HepG2 (cell line): ENCODE results near the gene PHIP. TPM values are rescaled to one million over a fixed set of nuclear protein-coding genes. Genes with fewer than 3 reads are reported as not detected.
A peak's percentile ranks its signal among the peaks of the same experiment; 100 is the strongest.

Experiments used
- FOSL2 ChIP-seq: sonication (generic); formaldehyde crosslinking; IDR thresholded peaks from 2 replicates; pipeline ENCODE4 v1.4.0; 2020; ENCODE audit warnings: missing genetic modification reagents
- FOXA1 ChIP-seq, 2 experiments: fragments of 450-650 bp in 1 of 2; sonication (generic) in 1 of 2; formaldehyde crosslinking in 1 of 2; IDR thresholded peaks; 2 replicates each; pipeline versions ENCODE4 v1.4.0 to v1.6.1; 2016 to 2020; ENCODE audit warnings: missing genetic modification reagents in 1 of 2
- GMEB2 ChIP-seq: IDR thresholded peaks from 2 replicates; pipeline ENCODE4 v1.6.1; 2016; ENCODE audit warnings: missing biosample characterization, missing genetic modification reagents, low read depth
- GPBP1L1 ChIP-seq: sonication (generic); formaldehyde crosslinking; IDR thresholded peaks from 2 replicates; pipeline ENCODE4 v1.5.0; 2020; ENCODE audit warnings: mild to moderate bottlenecking, missing genetic modification reagents
- JDP2 ChIP-seq: sonication (generic); formaldehyde crosslinking; IDR thresholded peaks from 2 replicates; pipeline ENCODE4 v1.8.1; 2022; ENCODE audit warnings: missing genetic modification reagents, borderline replicate concordance
- KLF15 ChIP-seq: sonication (generic); formaldehyde crosslinking; IDR thresholded peaks from 2 replicates; pipeline ENCODE4 v1.8.1; 2023; ENCODE audit warnings: borderline replicate concordance, mild to moderate bottlenecking, inconsistent platforms, missing genetic modification reagents, mixed read lengths
- REL ChIP-seq: sonication (generic); formaldehyde crosslinking; conservative IDR thresholded peaks from 2 replicates; pipeline ENCODE4 v1.8.0; 2022; ENCODE audit warnings: mild to moderate bottlenecking, missing genetic modification reagents, moderate library complexity
- RNF219 ChIP-seq: sonication (generic); formaldehyde crosslinking; IDR thresholded peaks from 2 replicates; pipeline ENCODE4 v1.5.0; 2020; ENCODE audit warnings: mild to moderate bottlenecking, missing genetic modification reagents
- STAT6 ChIP-seq: sonication (generic); formaldehyde crosslinking; IDR thresholded peaks from 2 replicates; pipeline ENCODE4 v1.4.0; 2020; ENCODE audit warnings: missing genetic modification reagents, mild to moderate bottlenecking, borderline replicate concordance
- TFAP4 ChIP-seq: sonication (generic); IDR thresholded peaks from 2 replicates; pipeline ENCODE4 v1.6.1; 2016; ENCODE audit warnings: low read depth, borderline replicate concordance
- ZBTB44 ChIP-seq: sonication (generic); formaldehyde crosslinking; IDR thresholded peaks from 2 replicates; pipeline ENCODE4 v1.4.0; 2020; ENCODE audit warnings: missing genetic modification reagents
- ZFP36L1 ChIP-seq: sonication (generic); formaldehyde crosslinking; IDR thresholded peaks from 2 replicates; pipeline ENCODE4 v1.8.0; 2022; ENCODE audit warnings: mild to moderate bottlenecking, missing genetic modification reagents, moderate library complexity
- polyA plus RNA-seq, 8 experiments: library from polyadenylated mRNA; depleted of rRNA in 3 of 8; stranded (reverse) in 7 of 8; unstranded in 1 of 8; fragments of >200 nt; fragmentation: Illumina TruSeq in 4 of 8; extraction: Trizol in 4 of 8; gene quantifications; 2 replicates each; pipeline versions ENCODE4 v1.2.1 to v1.2.3, GENCODE V29; 2011 to 2016; ENCODE audit warnings: low read depth in 4 of 8, missing spikeins in 1 of 8, mixed read lengths in 1 of 8; ENCODE audit not compliant: insufficient read depth in 1 of 8
- total RNA-seq, 5 experiments: library from RNA; depleted of rRNA; stranded (reverse); fragments of >200 nt; fragmentation: Illumina TruSeq; extraction: Trizol; gene quantifications; 2 replicates each; pipeline ENCODE4 v1.2.3, GENCODE V29; 2016; ENCODE audit warnings: low read depth in 1 of 5
- TF ChIP-seq, protein P1 (sequence below): sonication (generic); formaldehyde crosslinking; IDR thresholded peaks from 2 replicates; pipeline ENCODE4 v1.8.1; 2022; ENCODE audit warnings: mild to moderate bottlenecking, missing genetic modification reagents

Gene PHIP
- total and polyA plus RNA-seq, 2 of the 13 experiments (the other 11 are each of a cell fraction or from before 2014, with no cell fraction given): 6.5 to 23.5 TPM

GRCh38 chr6:79078075-79078969 lies at the start of gene PHIP (continued):
- TF ChIP-seq ZFP36L1 (peak; percentile 50; the same call in 1 of the 2 replicates), FOXA1 (IDR thresholded peaks at IDR 0.05) (no peak), FOXA1 (CRISPR knock-in tag; IDR thresholded peaks at IDR 0.05) (no peak), TFAP4 (no peak), GPBP1L1 (no peak), FOSL2 (peak; percentile 19; the same call in 1 of the 2 replicates), STAT6 (CRISPR knock-in tag) (no peak), KLF15 (CRISPR knock-in tag) (no peak), GMEB2 (peak; percentile 93), JDP2 (no peak), ZBTB44 (CRISPR knock-in tag) (no peak), REL (no peak), RNF219 (CRISPR knock-in tag) (0 out of 2 replicates have a peak, but pooled peaks have one; percentile 43)
- TF ChIP-seq, protein P1, sequence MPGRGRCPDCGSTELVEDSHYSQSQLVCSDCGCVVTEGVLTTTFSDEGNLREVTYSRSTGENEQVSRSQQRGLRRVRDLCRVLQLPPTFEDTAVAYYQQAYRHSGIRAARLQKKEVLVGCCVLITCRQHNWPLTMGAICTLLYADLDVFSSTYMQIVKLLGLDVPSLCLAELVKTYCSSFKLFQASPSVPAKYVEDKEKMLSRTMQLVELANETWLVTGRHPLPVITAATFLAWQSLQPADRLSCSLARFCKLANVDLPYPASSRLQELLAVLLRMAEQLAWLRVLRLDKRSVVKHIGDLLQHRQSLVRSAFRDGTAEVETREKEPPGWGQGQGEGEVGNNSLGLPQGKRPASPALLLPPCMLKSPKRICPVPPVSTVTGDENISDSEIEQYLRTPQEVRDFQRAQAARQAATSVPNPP (CRISPR knock-in tag): peak; percentile 75
